RKO (cell line): Measurements from ENCODE around the gene OSBPL10.
"Not testable (repeated sequence)": the region's sequence is repeated elsewhere in the genome, so short reads cannot be mapped to it uniquely, and the experiment has no call there.

ENCODE experiments used
- DNase-seq: peaks from one replicate; pipeline ENCODE4 v3.0.0-alpha.2; 2016; ENCODE audit warnings: low spot score

Gene OSBPL10

GRCh38 chr3:31701286-31701685 lies 279.8 kb downstream of the OSBPL10 start:
- no peak for DNase-seq

GRCh38 chr3:31699309-31699953 lies 281.6 kb downstream of the OSBPL10 start:
- DNase-seq, result peak; percentile 35

GRCh38 chr3:31696815-31697548 lies 284.1 kb downstream of the OSBPL10 start:
- no peak for DNase-seq

- no peak for DNase-seq
Observed at GRCh38 chr3:31696009-31696297, 285.1 kb downstream of the OSBPL10 start.

GRCh38 chr3:31695280-31696008 lies 285.6 kb downstream of the OSBPL10 start:
- DNase-seq, result peak; percentile 25

- no peak for DNase-seq
Observed at GRCh38 chr3:31693346-31693745, 287.7 kb downstream of the OSBPL10 start.

- no peak for DNase-seq
Observed at GRCh38 chr3:31692751-31693150, 288.3 kb downstream of the OSBPL10 start.

- DNase-seq, result no peak
Observed at GRCh38 chr3:31690771-31691170, 290.3 kb downstream of the OSBPL10 start.

- not testable (repeated sequence) for DNase-seq
Observed at GRCh38 chr3:31689523-31689922, 291.5 kb downstream of the OSBPL10 start.

- no peak for DNase-seq
Observed at GRCh38 chr3:31688984-31689383, 292.1 kb downstream of the OSBPL10 start.

GRCh38 chr3:31687020-31687802 lies 293.9 kb downstream of the OSBPL10 start:
- DNase-seq, result no peak

- no peak for DNase-seq
Observed at GRCh38 chr3:31680072-31680870, 300.8 kb downstream of the OSBPL10 start.

GRCh38 chr3:31676556-31676955 lies 304.5 kb downstream of the OSBPL10 start:
- DNase-seq, result no peak

GRCh38 chr3:31673950-31674349 lies 307.1 kb downstream of the OSBPL10 start:
- no peak for DNase-seq

GRCh38 chr3:31671976-31672375 lies 309.1 kb downstream of the OSBPL10 start:
- DNase-seq, result no peak

GRCh38 chr3:31671451-31671850 lies 309.6 kb downstream of the OSBPL10 start:
- DNase-seq, result no peak

- DNase-seq, result no peak
Observed at GRCh38 chr3:31670722-31671121, 310.3 kb downstream of the OSBPL10 start.

GRCh38 chr3:31670136-31670535 lies 310.9 kb downstream of the OSBPL10 start:
- no peak for DNase-seq

- no peak for DNase-seq
Observed at GRCh38 chr3:31668242-31668641, 312.8 kb downstream of the OSBPL10 start.

GRCh38 chr3:31667582-31667981 lies 313.5 kb downstream of the OSBPL10 start:
- DNase-seq, result no peak

GRCh38 chr3:31664031-31664430 lies 317.0 kb downstream of the OSBPL10 start:
- no peak for DNase-seq
